ENCODE data around the gene MRPS26. TPM values are rescaled to one million over a fixed set of nuclear protein-coding genes. Genes with fewer than 3 reads are reported as not detected.

The MRPS26 gene
- total RNA-seq (2014; rRNA removed; shearing (Covaris generic); ENCODE audit: low replicate concordance) = 66.5 and 109 TPM in 2 replicates

GRCh38 chr20:3045816-3046676 is at the start of gene MRPS26:
Gene MRPS26, plus strand, starts transcription at chr20:3046052. Its CDS starts 17 bp downstream, at chr20:3046069.
- Histone ChIP-seq H3K4me3 (ENCODE audit: low read length) (peak within 1 kb of the TSS; percentile 88), H3K4me2 (ENCODE audit: low read depth, low read length, poor library complexity, severe bottlenecking) (peak within 1 kb of the TSS; percentile 98), H4K20me1 (ENCODE audit: insufficient read depth, low read depth, low read length) (0 out of 2 replicates have a peak, but pooled peaks cover 9% of the 10 kb centered on the region), H3K4me1 (ENCODE audit: low read length) (peaks cover 31% of the 10 kb centered on the region), H3K79me2 (ENCODE audit: low read length) (peaks cover 20% of the 10 kb centered on the region), H3K9me3 (ENCODE audit: low read length) (no peaks in the 10 kb centered on the region), H2AFZ (ENCODE audit: low read length) (peak within 1 kb of the TSS; percentile 83; the same call in 1 of the 2 replicates), H3K27me3 (ENCODE audit: low read length) (no peaks in the 10 kb centered on the region), H3K9me2 (replicated peaks; ENCODE audit: insufficient read depth, low read length) (no peaks in the 10 kb centered on the region), H3K36me3 (ENCODE audit: insufficient read depth, low read length) (peaks cover 25% of the 10 kb centered on the region), H3K9ac (ENCODE audit: low read length) (peak within 1 kb of the TSS; percentile 86), H3K27ac (ENCODE audit: low read length) (peak within 1 kb of the TSS; percentile 93)
- DNase-seq = peak; percentile 95

GRCh38 chr20:2998728-2999127 is 47.1 kb upstream of the MRPS26 start:
- H3K9ac ChIP-seq (ENCODE audit: low read length) = no peak overlapping the region
- H3K4me1 ChIP-seq (ENCODE audit: low read length) = no peaks in the 10 kb centered on the region
- no peaks in the 10 kb centered on the region for H3K9me2 ChIP-seq (replicated peaks; ENCODE audit: insufficient read depth, low read length)
- no peak overlapping the region for H3K4me3 ChIP-seq (ENCODE audit: low read length)
- no peaks in the 10 kb centered on the region for H4K20me1 ChIP-seq (ENCODE audit: insufficient read depth, low read depth, low read length)
- DNase-seq = no peak
- H3K27me3 ChIP-seq (ENCODE audit: low read length) = no peaks in the 10 kb centered on the region
- H3K27ac ChIP-seq (ENCODE audit: low read length) = no peak overlapping the region
- no peaks in the 10 kb centered on the region for H3K9me3 ChIP-seq (ENCODE audit: low read length)
- H3K4me2 ChIP-seq (ENCODE audit: low read depth, low read length, poor library complexity, severe bottlenecking) = no peak overlapping the region
- H2AFZ ChIP-seq (ENCODE audit: low read length) = no peak overlapping the region
- H3K79me2 ChIP-seq (ENCODE audit: low read length) = peaks cover 7% of the 10 kb centered on the region; the same call in 1 of the 2 replicates
- peaks cover 5% of the 10 kb centered on the region; the same call in 1 of the 2 replicates for H3K36me3 ChIP-seq (ENCODE audit: insufficient read depth, low read length)

- H2AFZ ChIP-seq (ENCODE audit: low read length) = no peak overlapping the region
- H3K9me3 ChIP-seq (ENCODE audit: low read length) = no peaks in the 10 kb centered on the region
- H3K27ac ChIP-seq (ENCODE audit: low read length) = no peak overlapping the region
- H3K4me2 ChIP-seq (ENCODE audit: low read depth, low read length, poor library complexity, severe bottlenecking) = no peak overlapping the region
- H4K20me1 ChIP-seq (ENCODE audit: insufficient read depth, low read depth, low read length) = no peaks in the 10 kb centered on the region
- peaks cover 5% of the 10 kb centered on the region; the same call in 1 of the 2 replicates for H3K36me3 ChIP-seq (ENCODE audit: insufficient read depth, low read length)
- no peaks in the 10 kb centered on the region for H3K27me3 ChIP-seq (ENCODE audit: low read length)
- DNase-seq = peak; percentile 89
- H3K4me1 ChIP-seq (ENCODE audit: low read length) = no peaks in the 10 kb centered on the region
- H3K79me2 ChIP-seq (ENCODE audit: low read length) = peaks cover 7% of the 10 kb centered on the region; the same call in 1 of the 2 replicates
- no peaks in the 10 kb centered on the region for H3K9me2 ChIP-seq (replicated peaks; ENCODE audit: insufficient read depth, low read length)
- no peak overlapping the region for H3K9ac ChIP-seq (ENCODE audit: low read length)
- H3K4me3 ChIP-seq (ENCODE audit: low read length) = no peak overlapping the region
Observed at GRCh38 chr20:3000852-3001523, 44.9 kb upstream of the MRPS26 start.

DNA sequence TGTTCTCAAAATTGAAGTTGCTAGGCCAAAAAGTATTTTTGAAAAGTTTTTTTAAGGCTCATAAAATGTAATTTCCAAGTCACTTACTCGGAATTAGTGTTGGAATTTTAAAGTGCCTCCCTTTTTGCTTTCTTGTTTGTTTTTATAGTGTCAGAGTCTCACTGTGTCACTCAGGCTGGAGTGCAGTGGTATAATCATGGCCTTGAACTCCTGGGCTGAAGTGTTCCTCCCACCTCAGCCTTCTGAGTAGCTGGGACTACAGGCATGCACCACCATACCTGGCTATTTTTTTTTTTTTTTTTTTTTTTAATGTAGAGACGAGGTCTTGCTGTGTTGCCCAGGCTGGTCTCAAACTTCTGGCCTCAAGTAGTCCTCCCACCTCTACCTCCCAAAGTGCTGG is 42.4 kb upstream of the MRPS26 start:
- Histone ChIP-seq H3K79me2 (ENCODE audit: low read length) (peaks cover 9% of the 10 kb centered on the region; the same call in 1 of the 2 replicates), H3K27ac (ENCODE audit: low read length) (no peak overlapping the region), H3K27me3 (ENCODE audit: low read length) (no peaks in the 10 kb centered on the region), H3K4me3 (ENCODE audit: low read length) (no peak overlapping the region), H3K4me2 (ENCODE audit: low read depth, low read length, poor library complexity, severe bottlenecking) (no peak overlapping the region), H3K4me1 (ENCODE audit: low read length) (no peaks in the 10 kb centered on the region), H3K9me3 (ENCODE audit: low read length) (no peaks in the 10 kb centered on the region), H3K9me2 (replicated peaks; ENCODE audit: insufficient read depth, low read length) (no peaks in the 10 kb centered on the region), H3K36me3 (ENCODE audit: insufficient read depth, low read length) (peaks cover 13% of the 10 kb centered on the region; the same call in 1 of the 2 replicates), H2AFZ (ENCODE audit: low read length) (no peak overlapping the region), H3K9ac (ENCODE audit: low read length) (no peak overlapping the region), H4K20me1 (ENCODE audit: insufficient read depth, low read depth, low read length) (no peaks in the 10 kb centered on the region)
- no peak for DNase-seq

DNA sequence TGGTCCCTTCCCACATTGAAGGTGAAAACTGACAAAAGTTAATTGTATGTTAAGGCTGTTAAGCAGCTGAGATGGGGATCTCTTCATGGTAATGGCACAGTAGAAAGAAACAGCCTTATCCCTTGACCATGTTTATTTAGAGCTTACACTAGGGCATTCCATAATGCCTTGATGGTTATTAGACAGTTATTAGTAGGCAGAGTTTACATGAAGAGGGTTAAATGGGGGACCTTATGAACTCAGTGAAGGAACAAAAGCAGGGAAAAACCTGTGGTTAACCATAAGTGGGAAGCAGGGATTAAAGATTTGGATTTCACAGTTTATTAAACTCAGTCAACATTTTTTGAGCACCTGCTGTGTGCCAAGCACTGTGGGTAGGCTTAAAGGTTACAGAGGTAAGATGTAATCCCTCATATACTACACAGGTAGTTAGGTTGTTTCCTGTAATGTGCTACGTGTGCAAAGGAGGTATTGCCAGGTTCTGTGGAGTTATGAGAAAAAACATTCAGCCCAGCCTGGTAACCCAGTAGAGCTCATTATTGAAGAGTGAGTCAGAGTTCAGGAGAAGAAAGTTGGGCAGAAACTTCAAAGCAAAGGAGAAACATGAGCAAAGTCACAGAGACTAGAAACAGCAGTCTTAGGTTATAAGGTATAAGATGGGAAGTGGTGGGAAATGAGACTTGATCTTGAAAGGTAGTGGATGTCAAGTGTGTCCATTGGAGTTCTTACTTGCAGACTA is 34.7 kb upstream of the MRPS26 start:
- Histone ChIP-seq H3K9me3 (ENCODE audit: low read length) (no peaks in the 10 kb centered on the region), H4K20me1 (ENCODE audit: insufficient read depth, low read depth, low read length) (no peaks in the 10 kb centered on the region), H3K27me3 (ENCODE audit: low read length) (no peaks in the 10 kb centered on the region), H3K4me3 (ENCODE audit: low read length) (no peak overlapping the region), H3K27ac (ENCODE audit: low read length) (no peak overlapping the region), H3K9ac (ENCODE audit: low read length) (no peak overlapping the region), H3K79me2 (ENCODE audit: low read length) (0 out of 2 replicates have a peak, but pooled peaks cover 3% of the 10 kb centered on the region), H2AFZ (ENCODE audit: low read length) (no peak overlapping the region), H3K4me2 (ENCODE audit: low read depth, low read length, poor library complexity, severe bottlenecking) (no peak overlapping the region), H3K36me3 (ENCODE audit: insufficient read depth, low read length) (peaks cover 16% of the 10 kb centered on the region), H3K9me2 (replicated peaks; ENCODE audit: insufficient read depth, low read length) (no peaks in the 10 kb centered on the region), H3K4me1 (ENCODE audit: low read length) (no peaks in the 10 kb centered on the region)
- DNase-seq = no peak

DNA sequence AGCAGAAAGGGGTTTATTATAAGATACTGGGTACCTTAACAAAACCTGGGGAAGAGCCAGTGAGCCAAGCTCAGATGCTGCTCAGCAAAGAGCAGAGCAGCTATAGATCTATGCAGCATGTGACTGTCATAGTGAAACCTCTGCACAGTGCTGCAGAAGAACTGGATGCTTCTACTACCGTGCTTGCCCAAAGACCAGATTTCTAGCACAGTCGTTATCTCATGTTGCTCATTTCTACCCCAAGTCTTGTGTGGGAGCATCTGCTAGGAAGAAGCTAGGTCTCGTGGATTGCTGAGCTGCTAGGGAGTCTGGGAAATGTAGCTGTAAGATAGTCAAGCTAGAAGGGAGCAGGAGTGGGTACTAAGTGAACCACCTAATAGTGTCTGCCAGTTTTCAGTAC is 34.1 kb upstream of the MRPS26 start:
- no peaks in the 10 kb centered on the region for H3K9me2 ChIP-seq (replicated peaks; ENCODE audit: insufficient read depth, low read length)
- H3K27me3 ChIP-seq (ENCODE audit: low read length) = no peaks in the 10 kb centered on the region
- H3K27ac ChIP-seq (ENCODE audit: low read length) = no peak overlapping the region
- no peaks in the 10 kb centered on the region for H3K4me1 ChIP-seq (ENCODE audit: low read length)
- 0 out of 2 replicates have a peak, but pooled peaks cover 3% of the 10 kb centered on the region for H3K79me2 ChIP-seq (ENCODE audit: low read length)
- peaks cover 16% of the 10 kb centered on the region for H3K36me3 ChIP-seq (ENCODE audit: insufficient read depth, low read length)
- H4K20me1 ChIP-seq (ENCODE audit: insufficient read depth, low read depth, low read length) = no peaks in the 10 kb centered on the region
- no peak overlapping the region for H3K9ac ChIP-seq (ENCODE audit: low read length)
- no peak overlapping the region for H3K4me2 ChIP-seq (ENCODE audit: low read depth, low read length, poor library complexity, severe bottlenecking)
- H3K4me3 ChIP-seq (ENCODE audit: low read length) = no peak overlapping the region
- no peaks in the 10 kb centered on the region for H3K9me3 ChIP-seq (ENCODE audit: low read length)
- H2AFZ ChIP-seq (ENCODE audit: low read length) = no peak overlapping the region
- no peak for DNase-seq

DNA sequence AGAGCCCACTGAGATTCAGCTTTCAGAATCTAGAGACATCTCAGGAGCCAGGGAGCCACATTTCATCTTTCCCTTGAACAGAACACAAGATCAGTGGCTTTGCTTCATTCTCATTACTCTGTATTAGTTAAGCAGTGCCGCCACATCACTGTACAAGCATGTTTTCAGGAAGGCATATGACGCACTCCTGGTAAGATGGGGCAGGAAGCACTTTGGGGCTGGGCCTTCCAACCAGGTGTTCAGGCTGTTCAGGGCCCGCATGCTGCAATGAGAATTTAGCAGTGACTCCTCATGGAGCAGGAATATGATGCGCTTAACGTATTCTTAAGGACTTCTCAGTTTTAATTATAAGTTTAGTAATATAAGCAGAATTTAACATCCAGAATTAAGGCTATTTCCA is 32.1 kb upstream of the MRPS26 start:
- Histone ChIP-seq H3K36me3 (ENCODE audit: insufficient read depth, low read length) (peaks cover 13% of the 10 kb centered on the region), H4K20me1 (ENCODE audit: insufficient read depth, low read depth, low read length) (no peaks in the 10 kb centered on the region), H3K9me3 (ENCODE audit: low read length) (no peaks in the 10 kb centered on the region), H2AFZ (ENCODE audit: low read length) (no peak overlapping the region), H3K4me1 (ENCODE audit: low read length) (no peaks in the 10 kb centered on the region), H3K4me3 (ENCODE audit: low read length) (no peak overlapping the region), H3K27ac (ENCODE audit: low read length) (no peak overlapping the region), H3K27me3 (ENCODE audit: low read length) (no peaks in the 10 kb centered on the region), H3K4me2 (ENCODE audit: low read depth, low read length, poor library complexity, severe bottlenecking) (no peak overlapping the region), H3K79me2 (ENCODE audit: low read length) (no peaks in the 10 kb centered on the region), H3K9ac (ENCODE audit: low read length) (no peak overlapping the region), H3K9me2 (replicated peaks; ENCODE audit: insufficient read depth, low read length) (no peaks in the 10 kb centered on the region)
- no peak for DNase-seq
